Stimulated activated naive CD4-positive, alpha-beta T cell (primary cell): ENCODE results near the gene SHANK3.
"Not testable (repeated sequence)": the region's sequence is repeated elsewhere in the genome, so short reads cannot be mapped to it uniquely, and the experiment has no call there.

Experiments used
- DNase-seq, 6 experiments: peaks; one replicate each; lab custom pipeline; 2025; lab: John Stamatoyannopoulos, UW

The SHANK3 gene

DNA sequence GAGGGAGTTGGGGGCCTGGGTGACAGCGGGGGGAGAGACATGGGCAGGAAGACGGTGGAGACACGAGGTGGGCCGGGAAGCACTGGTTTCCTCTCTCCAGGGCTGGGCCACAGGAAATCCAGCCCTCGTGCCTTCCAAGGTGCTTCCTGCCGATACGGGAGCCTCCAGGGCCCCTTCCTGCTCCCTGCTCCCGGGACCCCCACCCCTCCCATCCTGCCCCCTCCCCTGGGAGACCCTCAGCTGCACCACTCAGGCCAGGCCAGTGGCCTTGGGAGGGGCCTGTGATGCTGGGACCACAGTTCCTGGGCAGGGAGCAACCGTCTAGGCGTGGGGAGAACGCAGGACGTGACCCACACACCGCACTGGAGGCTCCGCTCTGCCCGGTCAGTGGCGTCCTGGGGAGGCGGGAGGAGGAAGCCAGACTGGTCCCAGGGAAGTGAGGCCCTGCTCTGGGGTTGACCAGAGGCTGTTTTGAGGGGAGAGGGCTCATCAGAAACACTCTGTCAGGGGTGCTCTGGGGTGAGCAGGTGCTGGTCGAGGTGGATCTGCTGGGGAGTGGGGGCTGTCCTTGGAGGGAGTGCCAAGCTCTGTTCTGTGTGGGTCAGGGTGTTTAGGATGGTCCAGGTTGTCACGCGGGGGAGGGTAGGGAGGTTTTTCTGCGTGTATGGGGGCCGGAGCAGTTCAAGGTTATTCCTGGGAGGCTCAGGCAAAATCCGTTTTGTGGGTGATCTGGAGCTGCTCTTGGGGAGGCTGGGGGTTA is at the start of gene SHANK3:
TSS of gene SHANK3 (plus strand) at position 353 of the 760 bp plus-strand sequence.
- DNase-seq: no peak

DNA sequence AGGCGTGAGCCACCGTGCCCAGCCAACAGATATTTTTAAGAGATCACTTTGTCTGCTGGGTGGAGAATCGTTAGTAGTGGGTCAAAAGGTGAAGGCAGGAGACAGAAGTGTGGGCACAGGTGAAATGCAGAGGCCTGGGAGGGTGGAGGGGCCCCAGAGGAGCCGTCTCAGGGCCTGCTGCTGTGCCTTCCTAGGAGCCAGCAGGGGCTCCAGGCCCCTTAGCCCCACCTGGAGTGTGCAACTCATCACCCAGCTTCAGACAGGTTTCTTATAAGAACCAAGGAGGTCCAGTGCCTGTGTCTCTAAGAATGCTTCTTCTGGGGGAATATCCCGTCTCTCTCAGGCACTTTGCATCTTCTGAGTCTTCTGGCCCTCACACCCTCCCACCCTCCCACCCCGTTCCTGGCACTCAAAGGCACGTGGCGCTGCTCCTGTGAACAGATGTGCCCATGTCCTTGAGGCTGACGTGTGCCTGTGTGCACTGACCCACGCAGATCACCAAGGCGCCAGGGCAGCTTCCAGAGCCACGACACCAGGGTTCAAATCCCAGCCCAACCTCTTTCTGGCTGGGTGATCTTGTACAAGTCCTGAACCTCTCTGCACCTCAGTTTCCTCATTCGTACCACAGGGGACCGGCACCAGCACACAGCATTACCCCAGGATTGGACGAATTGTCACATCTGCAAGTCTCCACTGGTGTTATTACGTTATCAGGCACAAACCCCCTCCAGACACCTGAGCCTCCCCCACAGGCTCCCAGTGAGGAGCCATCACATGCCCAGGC is 48.1 kb upstream of the SHANK3 start:
- DNase-seq: no peak

DNA sequence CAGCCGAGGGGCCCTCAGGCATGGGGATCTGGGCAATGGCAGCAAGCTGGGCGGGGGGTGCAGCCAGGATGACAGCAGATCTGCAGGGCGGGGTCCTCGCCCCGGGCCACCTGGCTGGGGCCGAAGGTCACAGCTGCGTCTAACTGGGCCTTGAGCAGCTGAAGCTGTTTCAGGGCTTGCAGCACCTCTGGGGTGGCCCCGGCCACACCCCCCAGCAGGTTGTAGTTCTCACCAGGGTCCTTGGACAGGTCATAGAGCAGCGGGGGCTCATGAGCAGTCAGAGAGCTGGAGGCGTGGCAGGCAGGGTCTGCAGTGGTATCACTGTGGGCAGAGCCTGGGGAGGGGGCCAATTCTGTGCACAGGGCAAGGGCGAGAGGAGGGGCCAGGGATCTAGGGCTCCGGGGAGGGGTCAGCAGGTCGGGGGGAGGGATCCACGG is 47.5 kb upstream of the SHANK3 start:
- DNase-seq: no peak

DNA sequence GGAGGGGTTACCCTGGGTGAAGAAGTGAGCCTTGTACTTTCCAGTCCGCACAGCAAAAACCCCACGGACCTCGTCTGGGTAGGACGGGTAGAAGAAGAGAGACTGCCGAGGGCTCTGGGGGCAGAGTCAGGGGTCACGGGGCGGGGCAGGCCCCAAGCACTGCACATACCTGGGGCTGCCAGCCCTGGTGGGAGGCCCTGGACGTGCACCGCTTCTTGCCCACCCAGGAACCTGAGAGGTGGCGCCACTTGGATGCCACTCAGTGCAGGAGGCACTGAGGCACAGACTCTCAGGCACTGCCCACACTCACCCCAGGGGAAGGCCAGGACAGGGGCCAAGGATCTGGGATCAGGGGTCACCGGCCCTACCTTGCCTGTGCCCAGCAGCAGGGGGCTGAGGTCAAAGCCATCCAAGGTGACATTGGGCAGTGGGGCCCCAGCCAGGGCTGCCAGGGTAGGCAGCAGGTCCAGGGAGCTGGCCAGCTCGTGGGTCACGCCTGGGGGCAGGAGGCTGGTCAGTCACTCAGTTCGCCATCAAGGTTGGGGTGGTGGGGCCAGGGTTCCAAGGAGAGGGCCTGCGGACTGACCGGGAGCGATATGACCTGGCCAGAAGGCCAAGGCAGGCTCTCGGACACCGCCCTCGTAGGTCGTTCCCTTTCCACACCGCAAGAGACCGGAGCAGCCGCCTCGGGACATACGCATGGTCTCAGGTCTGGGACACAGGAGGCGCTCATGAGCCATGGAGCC is 46.9 kb upstream of the SHANK3 start:
- no peak for DNase-seq

DNA sequence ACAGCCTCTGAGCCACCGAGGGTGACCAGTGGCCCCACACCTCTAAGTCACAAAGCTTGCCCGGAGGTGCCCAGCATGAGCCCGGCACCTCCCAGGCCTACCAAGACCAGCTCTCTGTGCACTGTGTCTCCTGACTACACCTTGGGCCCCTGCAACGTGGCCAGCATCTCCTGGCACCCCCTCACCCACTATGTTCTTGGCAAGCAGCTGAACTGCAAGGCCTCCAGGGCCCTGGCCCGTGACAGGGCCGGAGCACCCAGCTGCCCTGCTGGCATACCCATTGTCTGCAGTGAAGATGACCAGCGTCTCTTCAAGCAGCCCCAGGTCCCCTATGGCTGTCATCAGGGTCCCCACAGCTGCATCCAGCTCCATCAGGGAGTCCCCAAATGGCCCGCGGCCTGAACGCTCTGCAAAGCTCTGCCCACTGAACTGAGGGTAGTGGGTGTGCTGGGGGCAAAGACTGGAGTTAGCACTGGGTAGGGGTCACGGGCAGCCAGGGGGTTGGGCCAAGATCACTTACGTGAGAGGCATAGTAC is 46.2 kb upstream of the SHANK3 start:
- DNase-seq: no peak

DNA sequence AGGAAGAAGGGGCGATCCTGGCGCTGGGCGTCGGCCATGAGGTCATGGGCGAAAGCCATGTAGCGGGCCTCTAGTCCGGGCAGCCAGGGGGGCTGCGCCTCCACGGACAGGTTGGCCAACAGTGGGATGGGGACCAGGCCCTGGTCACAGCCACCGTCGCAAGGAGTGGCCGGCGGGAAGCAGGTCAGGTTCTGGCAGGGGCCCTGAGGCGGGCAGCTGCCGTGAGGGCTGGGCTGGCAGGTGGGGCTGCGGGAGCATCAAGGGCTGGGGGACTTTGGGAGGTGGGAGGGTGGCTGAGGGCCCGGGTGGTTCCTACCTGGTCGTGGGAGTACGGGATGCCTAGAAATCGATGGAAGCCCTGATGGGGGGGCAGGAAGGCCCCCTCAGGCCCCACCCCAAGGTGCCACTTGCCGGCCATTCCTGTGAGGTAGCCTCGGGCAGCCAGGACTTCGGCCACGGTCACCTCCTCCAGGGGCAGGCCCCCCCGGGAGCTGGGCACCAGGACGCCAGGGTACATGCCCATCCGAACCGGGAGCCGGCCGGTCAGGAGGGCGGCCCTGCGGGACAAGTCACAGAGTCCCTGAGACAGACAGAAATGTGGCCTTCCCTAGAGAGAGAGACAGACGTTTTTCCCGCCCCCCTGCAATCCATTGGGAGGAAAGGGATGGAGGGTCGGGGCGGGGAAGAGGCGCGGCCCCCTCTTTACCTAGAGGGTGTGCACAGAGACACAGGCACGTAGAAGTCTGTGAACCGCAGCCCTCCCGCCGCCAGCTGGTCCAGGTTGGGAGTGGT is 45.6 kb upstream of the SHANK3 start:
- DNase-seq: peak in 1 of 6 experiments; percentile 31

DNA sequence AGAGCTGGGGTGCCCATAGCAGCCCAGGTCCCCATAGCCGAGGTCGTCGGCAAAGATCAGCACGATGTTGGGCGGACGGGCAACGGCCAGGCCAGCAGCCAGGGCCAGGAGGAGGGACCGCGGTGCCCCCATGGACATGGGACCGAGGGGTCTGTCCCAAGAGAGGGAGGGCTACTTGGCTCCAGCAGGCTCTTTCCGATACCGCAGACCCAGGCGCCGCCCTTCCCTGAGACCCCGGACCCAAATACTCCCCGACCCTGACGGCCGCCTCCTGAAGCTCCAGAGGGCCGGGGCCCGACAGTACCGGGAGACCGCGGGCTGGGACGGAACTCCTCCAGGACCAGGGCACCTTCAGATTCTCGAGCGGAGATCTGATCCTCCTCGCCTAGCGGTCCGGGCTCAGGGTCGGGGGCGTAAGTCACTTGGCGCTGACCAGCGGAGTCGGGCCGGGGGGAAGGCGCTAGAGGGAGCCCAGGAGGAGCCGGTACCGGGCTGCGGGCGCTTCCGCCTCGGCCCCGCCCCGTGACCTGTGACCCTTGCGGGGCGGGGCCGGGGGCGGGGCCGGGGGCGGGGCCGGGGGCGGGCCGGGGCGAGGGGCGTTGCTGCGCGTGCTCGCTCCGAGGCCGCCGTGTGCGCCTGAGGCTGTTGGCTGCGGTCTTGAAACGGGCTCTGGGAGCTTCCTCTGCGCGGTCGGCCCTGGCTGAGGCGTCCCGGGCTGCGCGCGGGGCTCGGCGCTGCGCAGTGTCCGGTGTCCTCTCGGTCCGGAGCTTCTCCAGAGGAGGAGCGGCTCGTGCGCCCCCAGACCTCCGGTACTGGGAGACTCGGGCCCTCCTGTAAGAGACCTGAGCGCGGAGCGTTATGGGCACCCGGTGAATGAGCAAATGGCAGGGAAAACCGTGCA is 44.7 kb upstream of the SHANK3 start, which contains the start of gene ARSA:
TSS of gene ARSA (minus strand) at position 511 of the 901 bp plus-strand sequence. CDS start at position 138, 373 bp downstream.
- peak; percentile 71 to 82 (median 74) for DNase-seq

DNA sequence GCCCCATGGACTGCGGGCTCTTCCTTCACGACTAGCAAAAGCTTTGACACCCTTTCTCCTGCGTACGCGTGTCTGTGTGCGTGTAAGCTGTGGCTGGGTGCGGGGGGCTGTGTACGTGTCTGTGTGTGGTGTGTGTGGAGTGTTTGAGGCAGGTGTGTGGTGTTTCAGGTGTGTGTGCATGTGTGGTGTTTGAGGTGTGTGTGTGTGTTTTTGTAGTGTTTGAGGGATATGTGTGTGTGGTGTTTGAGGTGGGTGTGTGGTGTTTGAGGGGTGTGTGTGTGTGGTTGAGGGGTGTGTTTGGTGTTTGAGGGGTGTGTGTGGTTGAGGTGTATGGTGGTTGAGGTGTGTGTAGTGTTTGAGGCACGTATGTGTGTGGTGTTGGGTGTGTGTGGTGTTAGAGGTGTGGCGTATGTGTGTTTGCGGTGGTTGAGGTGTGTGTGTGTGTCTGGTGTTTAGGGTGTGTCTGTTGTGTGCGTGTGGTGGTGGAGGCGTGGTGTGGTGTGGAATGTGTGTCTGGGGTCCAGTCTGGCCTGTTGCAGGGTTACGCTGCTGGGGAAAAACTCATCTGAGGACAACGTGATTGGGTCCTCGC is 44.0 kb upstream of the SHANK3 start:
- no peak for DNase-seq

DNA sequence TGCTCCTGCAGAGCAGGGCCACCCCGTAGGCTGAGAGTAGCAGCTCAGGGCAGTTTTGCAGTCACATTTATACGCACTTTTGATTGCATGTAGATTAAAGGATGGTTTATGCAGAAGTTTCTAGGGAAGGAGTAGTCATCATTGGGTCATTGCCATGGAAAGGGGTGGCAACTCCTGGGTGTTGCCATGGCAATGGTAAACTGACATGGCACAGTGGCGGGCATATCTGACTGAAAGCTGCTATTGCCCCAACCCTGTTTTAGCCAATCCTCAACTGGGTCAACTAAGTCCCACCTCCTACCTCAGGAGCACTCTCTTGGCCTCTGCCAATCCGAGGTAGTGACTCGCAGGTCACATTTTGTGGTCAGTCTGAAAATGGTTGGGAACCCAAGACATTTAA is 42.2 kb upstream of the SHANK3 start:
- DNase-seq: no peak

DNA sequence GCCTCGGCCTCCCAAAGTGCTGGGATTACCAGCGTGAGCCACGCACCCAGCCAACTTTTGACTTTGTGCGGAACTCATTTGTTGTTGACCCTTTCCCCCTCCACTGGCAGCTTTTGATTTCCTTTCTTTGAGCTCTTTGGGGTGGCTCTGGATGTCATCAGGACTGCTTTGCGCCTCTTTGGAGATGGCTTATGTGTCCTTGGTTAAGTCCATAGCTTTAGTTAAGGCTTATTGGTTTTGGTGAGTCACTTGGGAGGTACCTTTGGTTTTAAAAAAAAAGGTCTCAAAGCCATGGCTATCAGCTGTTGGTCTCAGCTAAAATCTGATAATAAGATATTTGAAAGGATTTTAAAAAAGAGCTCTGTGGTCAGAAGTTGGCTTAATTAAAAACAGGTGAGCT is 39.5 kb upstream of the SHANK3 start:
- no peak for DNase-seq

DNA sequence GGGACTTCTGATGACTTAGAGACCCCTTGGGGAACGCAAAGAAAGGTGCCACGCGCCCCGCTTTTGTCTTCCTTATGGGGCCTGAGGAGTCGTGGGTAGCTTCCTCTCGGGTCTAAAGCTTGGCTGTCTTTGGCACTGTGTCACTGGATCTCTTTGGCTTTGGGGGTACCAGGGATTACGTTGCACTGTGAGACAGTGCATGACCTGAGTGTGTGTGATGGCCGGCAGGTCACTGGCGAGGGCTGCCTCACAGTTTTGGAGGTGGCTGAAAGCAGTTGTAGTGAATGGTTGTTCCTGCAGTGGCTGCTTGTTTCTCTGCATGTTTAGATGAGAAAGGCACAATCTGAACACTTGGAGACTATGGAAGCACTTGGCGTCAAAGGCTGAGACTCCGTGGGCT is 38.9 kb upstream of the SHANK3 start:
- DNase-seq: no peak

DNA sequence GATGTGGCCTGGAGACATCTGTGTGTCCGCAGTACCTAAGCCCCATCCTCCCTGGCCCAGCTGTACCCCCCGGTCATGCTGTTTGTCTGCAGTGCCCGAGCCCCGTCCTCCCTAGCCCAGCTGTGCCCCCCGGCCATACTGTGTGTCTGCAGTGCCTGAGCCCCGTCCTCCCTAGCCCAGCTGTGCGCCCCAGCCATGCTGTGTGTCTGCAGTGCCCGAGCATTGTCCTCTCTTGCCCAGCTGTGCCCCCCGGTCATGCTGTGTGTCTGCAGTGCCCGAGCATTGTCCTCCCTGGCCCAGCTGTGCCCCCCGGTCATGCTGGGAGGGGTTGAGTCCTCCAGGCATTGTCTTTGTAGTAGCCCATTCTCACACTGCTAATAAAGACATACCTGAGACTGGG is 37.0 kb upstream of the SHANK3 start:
- DNase-seq: no peak

DNA sequence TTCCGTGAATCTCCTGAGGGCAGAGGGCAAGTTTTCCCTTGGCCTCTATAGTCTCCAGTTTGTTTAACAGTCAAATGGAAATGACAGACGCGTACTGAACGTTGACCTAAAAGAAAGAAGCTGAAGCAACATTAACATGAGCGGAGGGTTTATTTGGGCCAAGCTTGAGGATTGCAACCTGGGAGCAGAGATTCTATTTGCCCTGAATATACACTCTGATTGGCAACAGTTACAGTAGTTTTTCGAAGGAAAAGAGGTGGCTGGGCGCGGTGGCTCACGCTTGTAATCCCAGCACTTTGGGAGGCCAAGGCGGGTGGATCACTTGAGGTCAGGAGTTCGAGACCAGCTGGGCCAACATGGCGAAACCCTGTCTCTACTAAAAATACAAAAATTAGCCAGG is 32.3 kb upstream of the SHANK3 start:
- not testable (repeated sequence) for DNase-seq

DNA sequence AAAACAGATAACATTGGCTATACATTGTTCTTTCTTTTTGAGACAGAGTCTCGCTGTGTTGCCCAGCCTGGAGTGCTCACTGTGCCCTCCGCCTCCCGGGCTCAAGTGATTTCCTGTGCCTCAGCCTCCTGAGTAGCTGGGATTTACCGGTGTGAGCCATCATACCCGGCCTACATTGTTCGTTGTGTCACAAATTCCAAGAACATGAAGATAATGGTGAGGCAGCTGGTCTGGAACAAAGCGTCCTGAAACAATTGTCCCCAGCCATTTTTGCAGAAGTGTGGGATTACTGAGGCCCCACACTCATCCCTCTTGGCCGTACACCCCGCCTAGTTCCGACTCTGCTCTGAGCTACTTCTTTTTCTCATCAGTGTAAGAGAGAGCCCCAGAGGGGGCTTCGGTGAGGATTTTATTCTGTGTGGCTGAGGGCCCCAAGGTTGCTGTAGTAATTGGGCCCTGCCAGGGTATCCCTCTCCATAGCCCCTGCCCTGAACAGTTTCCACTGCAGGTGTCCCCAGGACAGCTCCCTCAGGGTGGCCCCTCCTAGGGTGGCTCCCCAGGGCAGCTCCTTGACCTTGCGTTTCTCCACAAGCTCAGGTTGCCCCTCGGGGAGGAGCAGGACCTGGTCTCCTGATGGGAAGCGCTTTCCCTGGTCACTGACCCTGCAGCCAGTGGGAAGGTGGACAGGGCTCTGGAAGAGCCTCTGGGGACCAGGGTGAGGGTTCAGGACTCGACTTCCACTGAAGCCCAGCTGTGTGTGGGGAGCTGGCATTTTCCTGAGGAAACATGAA is 31.6 kb upstream of the SHANK3 start:
- DNase-seq: no peak

DNA sequence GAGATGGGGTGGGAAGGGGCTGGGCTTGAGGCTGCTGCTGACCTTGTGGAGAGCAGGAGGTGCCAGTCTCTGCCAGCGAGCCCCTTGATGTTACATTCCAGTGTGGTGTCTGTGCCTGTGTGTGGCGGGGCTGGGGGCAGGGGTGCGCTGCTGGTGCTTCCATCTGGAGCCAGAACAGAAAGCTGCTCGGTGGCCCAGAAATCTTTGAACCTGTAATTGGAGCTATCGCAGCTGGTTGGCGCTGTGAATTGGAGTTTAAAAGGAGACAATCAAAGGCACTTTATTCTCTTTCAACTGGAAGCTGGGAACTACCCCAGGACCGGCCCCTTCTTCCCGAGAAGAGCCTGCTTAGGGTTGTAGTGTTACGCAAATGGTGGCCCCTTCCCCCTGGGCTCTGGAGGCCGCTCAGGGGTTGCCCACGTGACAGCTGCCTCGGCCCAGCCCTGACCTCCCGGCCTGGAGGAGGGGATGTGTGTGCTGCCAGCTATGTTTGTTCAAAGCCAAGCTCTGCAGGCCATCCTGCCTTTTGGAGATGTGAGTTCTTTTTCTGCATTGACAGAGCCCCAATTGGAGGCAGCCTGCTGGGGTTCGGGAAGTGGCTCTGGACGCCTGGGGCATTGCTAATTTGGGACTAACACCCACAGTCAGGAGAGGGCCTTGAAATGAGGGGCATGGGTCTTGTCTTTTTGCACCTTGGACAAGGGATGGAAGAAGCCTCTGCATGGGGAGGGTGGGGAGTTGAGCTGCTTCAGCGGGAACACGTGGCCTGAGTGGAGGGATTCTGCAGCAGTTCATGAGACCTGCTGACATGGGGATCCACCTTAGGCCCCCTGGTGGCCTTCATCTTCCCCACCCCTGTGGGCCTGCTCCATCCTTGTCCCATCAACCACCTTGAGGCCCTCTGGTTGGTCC is 30.7 kb upstream of the SHANK3 start:
- DNase-seq: no peak

DNA sequence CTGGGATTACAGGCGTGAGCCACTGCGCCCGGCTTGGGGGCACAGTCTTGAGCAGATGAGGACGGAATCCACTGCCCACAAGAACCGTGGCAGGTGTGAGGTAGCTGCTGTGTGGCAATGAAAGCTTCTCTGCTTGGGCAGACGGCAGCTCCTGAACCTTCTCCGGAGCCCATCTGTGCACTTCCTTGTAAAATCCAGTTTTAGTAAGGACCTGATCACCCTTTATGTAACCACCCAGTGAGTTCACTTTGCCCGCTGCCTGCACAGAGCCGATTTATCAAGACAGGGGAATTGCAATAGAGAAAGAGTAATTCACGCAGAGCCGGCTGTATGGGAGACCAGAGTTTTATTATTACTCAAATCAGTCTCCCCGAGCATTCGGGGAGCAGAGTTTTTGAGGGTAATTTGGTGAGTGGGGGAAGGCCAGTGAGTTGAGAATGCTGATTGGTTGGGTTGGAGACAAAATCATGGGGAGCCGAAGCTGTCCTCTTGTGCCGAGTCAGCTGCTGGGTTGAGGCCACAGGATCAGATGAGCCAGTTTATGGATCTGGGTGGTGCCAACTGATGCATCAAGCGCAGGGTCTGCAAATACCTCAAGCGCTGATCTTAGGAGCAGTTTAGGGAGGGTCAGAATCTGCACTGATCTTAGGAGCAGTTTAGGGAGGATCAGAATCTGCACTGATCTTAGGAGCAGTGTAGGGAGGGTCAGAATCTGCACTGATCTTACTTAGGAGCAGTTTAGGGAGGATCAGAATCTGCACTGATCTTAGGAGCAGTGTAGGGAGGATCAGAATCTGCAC is 29.4 kb upstream of the SHANK3 start:
- DNase-seq: not testable (repeated sequence)

DNA sequence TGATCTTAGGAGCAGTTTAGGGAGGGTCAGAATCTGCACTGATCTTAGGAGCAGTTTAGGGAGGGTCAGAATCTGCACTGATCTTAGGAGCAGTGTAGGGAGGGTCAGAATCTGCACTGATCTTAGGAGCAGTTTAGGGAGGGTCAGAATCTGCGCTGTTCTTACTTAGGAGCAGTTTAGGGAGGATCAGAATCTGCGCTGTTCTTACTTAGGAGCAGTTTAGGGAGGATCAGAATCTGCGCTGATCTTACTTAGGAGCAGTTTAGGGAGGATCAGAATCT is 28.9 kb upstream of the SHANK3 start:
- not testable (repeated sequence) for DNase-seq
